Right ventricle myocardium inferior (tissue), 1 donor: ENCODE measurements around the gene MIB2. TPM values are rescaled to one million over a fixed set of nuclear protein-coding genes. Genes with fewer than 3 reads are reported as not detected.
"Not testable (repeated sequence)": the region's sequence is repeated elsewhere in the genome, so short reads cannot be mapped to it uniquely, and the experiment has no call there.

Source experiments
- ATAC-seq: fragments of 200-7000 bp; cut with Tn5 transposase; one replicate; pipeline ENCODE4 v1.9.1; 2020; ENCODE audit warnings: mild to moderate bottlenecking, moderate library complexity
- DNase-seq: peaks from one replicate; pipeline ENCODE4 v3.0.0; 2021; ENCODE audit errors: missing footprints
- intact Hi-C: fragments of 100-400 bp; cut with DNase I; formaldehyde crosslinking; loops from one replicate; pipeline ENCODE4 v1.11.0; 2022
- total RNA-seq: library from RNA; stranded (reverse); fragmentation: NEBNext Ultra II Directional; extraction: Animal tissue kit (Norgen Biotek cat#: 25700); gene quantifications from one replicate; pipeline ENCODE4 v1.2.1, GENCODE V29; 2021
- donor health status: DM: no; HTN: yes; CAD: no; lungs with severe emphysema.

MIB2 gene
- total RNA-seq, 1 donor from 2014 or later, result 103 TPM

GRCh38 chr1:1636621-1637478 lies 21.6 kb downstream of the MIB2 start:
- DNase-seq, result peak; percentile 68
- ATAC-seq, intact Hi-C loops: not testable (repeated sequence)

GRCh38 chr1:1637479-1637875 lies 22.2 kb downstream of the MIB2 start:
- ATAC-seq, intact Hi-C loops, DNase-seq: not testable (repeated sequence)

- ATAC-seq, intact Hi-C loops, DNase-seq: not testable (repeated sequence)
Measured at GRCh38 chr1:1638528-1638927, 23.2 kb downstream of the MIB2 start.

GRCh38 chr1:1639368-1639767 lies 24.1 kb downstream of the MIB2 start:
- DNase-seq, ATAC-seq, intact Hi-C loops: not testable (repeated sequence)

- intact Hi-C loops, ATAC-seq, DNase-seq: not testable (repeated sequence)
Measured at GRCh38 chr1:1640081-1640480, 24.8 kb downstream of the MIB2 start.

GRCh38 chr1:1640711-1641461 lies 25.6 kb downstream of the MIB2 start:
- intact Hi-C loops, result not testable (repeated sequence)
- DNase-seq, result peak; percentile 63

GRCh38 chr1:1646326-1646725 lies 31.0 kb downstream of the MIB2 start:
- DNase-seq, intact Hi-C loops, ATAC-seq: not testable (repeated sequence)

More at GRCh38 chr1:1640711-1641461, 25.6 kb downstream of the MIB2 start:
- not testable (repeated sequence) for ATAC-seq

GRCh38 chr1:1647567-1648241 lies 32.4 kb downstream of the MIB2 start:
- intact Hi-C loops, ATAC-seq, DNase-seq: not testable (repeated sequence)

- intact Hi-C loops, ATAC-seq, DNase-seq: not testable (repeated sequence)
Measured at GRCh38 chr1:1648265-1648664, 33.0 kb downstream of the MIB2 start.

GRCh38 chr1:1658583-1659549 lies 43.6 kb downstream of the MIB2 start, which contains the start of gene CDK11B:
Gene CDK11B, minus strand, starts transcription at chr1:1659004. Its CDS starts 1,519 bp downstream, at chr1:1657485.
- ATAC-seq, result peak; percentile 90
- intact Hi-C loops, result not testable (repeated sequence)

GRCh38 chr1:1662392-1662791 lies 47.1 kb downstream of the MIB2 start:
- ATAC-seq, DNase-seq, intact Hi-C loops: not testable (repeated sequence)

More at GRCh38 chr1:1658583-1659549, 43.6 kb downstream of the MIB2 start, which contains the start of gene CDK11B:
- peak; percentile 94 for DNase-seq

- ATAC-seq, DNase-seq, intact Hi-C loops: not testable (repeated sequence)
Measured at GRCh38 chr1:1662830-1663560, 47.7 kb downstream of the MIB2 start.

- DNase-seq, intact Hi-C loops, ATAC-seq: not testable (repeated sequence)
Measured at GRCh38 chr1:1664318-1664717, 49.0 kb downstream of the MIB2 start.

GRCh38 chr1:1664941-1665814 lies 49.9 kb downstream of the MIB2 start:
- ATAC-seq (no peak), DNase-seq (peak; percentile 60)
- intact Hi-C loops, result no loop called here

- no peak for ATAC-seq
- intact Hi-C loops, result no loop called here
- DNase-seq, result no peak
Measured at GRCh38 chr1:1665815-1666251, 50.5 kb downstream of the MIB2 start.

GRCh38 chr1:1666526-1666925 lies 51.2 kb downstream of the MIB2 start:
- ATAC-seq (no peak), DNase-seq (no peak)
- intact Hi-C loops, result no loop called here
